NCI-H1930 (cell line): ENCODE measurements around the gene TENT4A.

Source experiments
- DNase-seq, 2 experiments: peaks; one replicate each; lab custom pipeline; 2025; lab: John Stamatoyannopoulos, UW

Gene TENT4A

GRCh38 chr5:6752782-6753181 is 39.5 kb downstream of the TENT4A start:
- no peak for DNase-seq

GRCh38 chr5:6753851-6754250 is 40.6 kb downstream of the TENT4A start:
- DNase-seq = no peak

- DNase-seq = no peak
Observed at GRCh38 chr5:6754766-6755165, 41.5 kb downstream of the TENT4A start.

- DNase-seq = no peak
Observed at GRCh38 chr5:6755519-6755918, 42.3 kb downstream of the TENT4A start.

- no peak for DNase-seq
Observed at GRCh38 chr5:6755941-6756340, 42.7 kb downstream of the TENT4A start.

- no peak for DNase-seq
Observed at GRCh38 chr5:6757414-6757969, 44.3 kb downstream of the TENT4A start.

- no peak for DNase-seq
Observed at GRCh38 chr5:6758236-6758635, 45.0 kb downstream of the TENT4A start.

- no peak for DNase-seq
Observed at GRCh38 chr5:6758706-6759105, 45.5 kb downstream of the TENT4A start.

GRCh38 chr5:6759401-6759800 is 46.2 kb downstream of the TENT4A start:
- no peak for DNase-seq

GRCh38 chr5:6759983-6760382 is 46.8 kb downstream of the TENT4A start:
- no peak for DNase-seq

GRCh38 chr5:6760686-6761085 is 47.5 kb downstream of the TENT4A start:
- no peak for DNase-seq

- DNase-seq = no peak
Observed at GRCh38 chr5:6761333-6761732, 48.1 kb downstream of the TENT4A start.

GRCh38 chr5:6762116-6762515 is 48.9 kb downstream of the TENT4A start:
- DNase-seq = no peak

GRCh38 chr5:6762697-6763096 is 49.5 kb downstream of the TENT4A start:
- no peak for DNase-seq

GRCh38 chr5:6763191-6763590 is 50.0 kb downstream of the TENT4A start:
- no peak for DNase-seq

GRCh38 chr5:6765612-6766525 is 52.6 kb downstream of the TENT4A start:
- DNase-seq = peak; percentile 49 to 79

GRCh38 chr5:6766604-6767093 is 53.4 kb downstream of the TENT4A start:
- no peak for DNase-seq

GRCh38 chr5:6767481-6768063 is 54.3 kb downstream of the TENT4A start:
- DNase-seq = no peak

- DNase-seq = no peak
Observed at GRCh38 chr5:6768590-6769230, 55.5 kb downstream of the TENT4A start.

- DNase-seq = no peak
Observed at GRCh38 chr5:6770826-6771607, 57.8 kb downstream of the TENT4A start.

- DNase-seq = peak; percentile 31 to 39
Observed at GRCh38 chr5:6772886-6773285, 59.7 kb downstream of the TENT4A start.
